ENCODE data around the gene FOXC2.

Gene FOXC2

DNA sequence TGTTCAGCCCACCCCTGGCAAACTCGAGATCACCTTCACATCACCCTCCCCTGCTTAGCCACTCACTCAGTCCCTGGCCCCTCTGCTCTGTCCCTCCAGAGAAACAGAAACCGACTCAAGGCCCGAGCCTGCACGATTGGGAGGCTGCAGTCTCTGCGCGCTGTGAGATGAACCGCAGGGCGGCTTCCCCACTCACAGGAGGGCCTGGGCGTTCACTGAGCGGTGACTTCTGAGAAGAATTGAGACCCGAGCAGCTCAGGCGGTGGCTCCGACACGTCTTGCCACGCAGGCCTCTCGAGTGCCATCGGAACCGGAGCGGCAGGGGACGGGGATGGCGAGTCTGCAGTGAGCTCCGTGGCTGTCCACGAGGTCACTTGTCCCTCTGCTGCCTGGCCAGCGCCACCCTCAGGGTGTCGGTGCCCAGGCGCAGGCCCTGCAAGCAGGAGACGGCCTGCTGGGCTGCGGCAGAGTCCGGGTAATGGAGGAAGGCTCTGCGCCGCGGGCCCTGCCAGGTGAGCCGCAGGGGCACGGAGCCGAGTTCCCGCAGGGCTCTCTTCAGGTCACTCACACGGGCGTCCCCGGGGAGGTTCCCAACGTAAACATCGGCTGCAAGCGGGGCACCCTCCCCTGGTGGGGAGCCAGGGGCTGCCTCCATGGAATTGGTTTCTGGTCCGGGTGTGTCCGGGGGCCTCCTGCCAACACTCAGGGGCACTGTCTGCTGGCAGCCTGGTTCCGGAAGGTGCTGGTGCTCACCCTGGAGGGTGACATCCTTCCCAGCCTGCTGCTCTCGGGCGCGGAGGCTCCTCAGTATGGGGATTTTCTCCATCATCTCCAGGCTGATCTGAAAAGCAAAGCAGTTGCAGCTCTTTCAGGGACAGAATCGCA, 34.7 kb upstream of the FOXC2 start:
- DNase-seq (ENCODE audit: low read depth), result no peak
- H3K4me3 ChIP-seq (ENCODE audit: low read depth, low read length), result no peak overlapping the region

DNA sequence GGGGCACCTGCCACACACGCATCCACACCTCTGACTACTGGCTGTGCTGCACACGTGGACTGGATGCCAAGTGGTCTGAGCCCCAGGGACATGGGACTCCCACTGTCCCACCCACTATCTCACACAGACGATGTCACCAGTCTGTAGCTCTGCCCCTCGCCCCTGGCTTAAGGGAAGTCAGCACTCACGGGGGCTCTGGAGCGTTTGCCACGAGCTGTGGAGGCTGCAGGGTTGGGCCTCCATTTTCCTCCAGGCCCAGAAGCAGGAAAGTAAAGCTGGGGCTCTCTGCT, 34.2 kb upstream of the FOXC2 start:
- DNase-seq (ENCODE audit: low read depth), result no peak
- H3K4me3 ChIP-seq (ENCODE audit: low read depth, low read length), result no peak overlapping the region

DNA sequence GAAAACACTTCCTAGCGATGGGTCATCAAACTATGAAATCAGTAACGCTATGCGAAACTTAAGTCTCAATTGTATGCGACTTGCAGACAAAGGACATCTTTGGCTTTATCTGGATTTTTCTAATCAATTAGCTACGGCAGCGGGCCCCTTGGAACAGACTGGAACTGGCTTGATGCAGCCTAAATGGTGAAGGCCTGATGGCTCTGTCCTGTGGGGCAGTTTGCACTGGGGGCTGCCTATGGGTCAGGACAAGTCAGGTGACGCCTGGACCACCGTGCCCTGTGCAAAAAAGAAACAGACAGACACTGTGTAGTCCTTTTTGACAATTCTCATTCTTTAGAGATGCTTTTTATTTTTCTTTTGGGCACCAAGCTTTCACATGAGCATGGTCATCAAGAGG, 33.6 kb upstream of the FOXC2 start:
- no peak for DNase-seq (ENCODE audit: low read depth)
- H3K4me3 ChIP-seq (ENCODE audit: low read depth, low read length), result no peak overlapping the region

DNA sequence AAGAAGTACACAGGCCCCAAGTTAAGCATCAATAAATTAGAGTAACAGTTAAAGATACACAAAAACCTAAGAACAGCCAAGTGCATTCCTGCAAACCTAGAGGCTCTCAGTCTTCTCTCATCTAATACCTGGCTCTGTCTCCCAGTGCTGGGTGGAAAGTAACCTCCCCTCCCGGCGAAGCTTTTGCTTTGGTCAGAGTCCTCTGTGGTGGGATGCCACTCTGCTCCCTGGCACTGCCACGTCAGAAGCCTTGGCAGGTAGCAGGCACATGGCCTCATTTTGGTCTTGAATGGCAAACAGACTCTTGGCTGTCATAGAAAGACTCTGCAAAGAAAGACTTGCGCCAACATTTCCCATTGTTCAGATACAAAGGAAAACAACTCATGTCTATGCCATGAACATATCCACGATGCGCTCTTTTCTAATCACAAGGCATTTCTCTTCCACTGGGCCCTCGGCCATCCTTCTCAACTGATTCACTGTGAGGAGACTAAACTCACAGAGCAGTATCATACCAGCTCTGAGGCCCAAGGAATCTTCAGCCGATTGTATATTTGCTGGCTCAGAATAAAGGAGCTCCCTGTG, 32.8 kb upstream of the FOXC2 start:
- H3K4me3 ChIP-seq (ENCODE audit: low read depth, low read length), result no peak overlapping the region
- DNase-seq (ENCODE audit: low read depth), result no peak

GRCh38 chr16:86534779-86535615, 31.6 kb upstream of the FOXC2 start:
- H3K4me3 ChIP-seq (ENCODE audit: low read depth, low read length), result no peak overlapping the region
- no peak for DNase-seq (ENCODE audit: low read depth)

GRCh38 chr16:86536621-86537020, 30.0 kb upstream of the FOXC2 start:
- H3K4me3 ChIP-seq (ENCODE audit: low read depth, low read length), result no peak overlapping the region
- no peak for DNase-seq (ENCODE audit: low read depth)

DNA sequence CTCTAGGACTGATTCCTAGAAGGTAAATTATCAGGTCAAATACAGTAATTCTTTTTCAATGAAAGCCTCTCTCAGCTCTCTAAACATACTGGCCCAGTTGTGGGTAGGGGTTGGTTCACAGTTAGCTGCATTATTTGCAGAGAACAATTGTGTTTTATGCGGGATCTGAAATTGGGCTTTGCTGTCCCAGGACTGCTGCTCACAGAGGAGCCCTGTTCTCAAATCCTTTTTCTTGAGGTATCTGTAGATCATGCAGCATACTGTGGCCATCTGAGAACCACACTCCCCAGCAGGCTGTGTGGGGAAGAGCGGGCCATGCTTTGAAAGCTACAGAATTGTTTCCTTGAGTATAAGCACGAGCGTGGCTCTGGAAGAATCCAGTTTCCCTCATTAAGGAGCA, 29.1 kb upstream of the FOXC2 start:
- H3K4me3 ChIP-seq (ENCODE audit: low read depth, low read length), result no peak overlapping the region
- DNase-seq (ENCODE audit: low read depth), result no peak

DNA sequence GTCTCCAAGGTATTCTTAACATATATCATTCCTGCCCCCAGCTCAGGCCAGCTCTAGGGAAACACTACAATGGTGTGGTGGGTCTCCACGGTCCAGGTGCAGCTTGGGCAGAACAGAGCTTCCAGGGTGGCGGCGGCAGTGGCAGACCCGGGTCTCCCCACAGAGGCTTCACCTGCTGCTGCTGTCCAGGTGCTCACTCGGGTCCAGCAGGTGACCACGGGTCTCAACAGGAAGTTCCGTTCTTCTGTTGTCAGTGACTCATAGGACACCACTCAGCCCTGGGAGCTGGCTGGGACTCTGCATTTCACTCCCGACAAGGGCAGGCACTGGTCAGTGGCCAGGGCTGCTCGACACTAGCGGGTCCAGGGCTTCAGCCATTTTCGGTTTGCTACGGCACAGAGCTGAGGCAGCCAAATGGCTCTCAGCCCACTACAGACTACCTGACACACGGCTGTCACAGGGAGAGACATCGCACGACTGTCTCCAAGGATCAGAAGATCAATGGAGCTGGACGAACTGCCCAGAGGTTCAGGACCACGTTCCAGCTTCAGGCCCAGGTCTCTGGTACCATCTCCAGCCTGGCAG, 28.3 kb upstream of the FOXC2 start:
- DNase-seq (ENCODE audit: low read depth), result no peak

GRCh38 chr16:86540894-86541293, 25.7 kb upstream of the FOXC2 start:
- no peak overlapping the region for H3K4me3 ChIP-seq (ENCODE audit: low read depth, low read length)
- no peak for DNase-seq (ENCODE audit: low read depth)

More for the DNA sequence above, 28.3 kb upstream of the FOXC2 start:
- no peak overlapping the region for H3K4me3 ChIP-seq (ENCODE audit: low read depth, low read length)

- DNase-seq (ENCODE audit: low read depth), result no peak
- H3K4me3 ChIP-seq (ENCODE audit: low read depth, low read length), result no peak overlapping the region
Observed at GRCh38 chr16:86541560-86541959, 25.1 kb upstream of the FOXC2 start.

DNA sequence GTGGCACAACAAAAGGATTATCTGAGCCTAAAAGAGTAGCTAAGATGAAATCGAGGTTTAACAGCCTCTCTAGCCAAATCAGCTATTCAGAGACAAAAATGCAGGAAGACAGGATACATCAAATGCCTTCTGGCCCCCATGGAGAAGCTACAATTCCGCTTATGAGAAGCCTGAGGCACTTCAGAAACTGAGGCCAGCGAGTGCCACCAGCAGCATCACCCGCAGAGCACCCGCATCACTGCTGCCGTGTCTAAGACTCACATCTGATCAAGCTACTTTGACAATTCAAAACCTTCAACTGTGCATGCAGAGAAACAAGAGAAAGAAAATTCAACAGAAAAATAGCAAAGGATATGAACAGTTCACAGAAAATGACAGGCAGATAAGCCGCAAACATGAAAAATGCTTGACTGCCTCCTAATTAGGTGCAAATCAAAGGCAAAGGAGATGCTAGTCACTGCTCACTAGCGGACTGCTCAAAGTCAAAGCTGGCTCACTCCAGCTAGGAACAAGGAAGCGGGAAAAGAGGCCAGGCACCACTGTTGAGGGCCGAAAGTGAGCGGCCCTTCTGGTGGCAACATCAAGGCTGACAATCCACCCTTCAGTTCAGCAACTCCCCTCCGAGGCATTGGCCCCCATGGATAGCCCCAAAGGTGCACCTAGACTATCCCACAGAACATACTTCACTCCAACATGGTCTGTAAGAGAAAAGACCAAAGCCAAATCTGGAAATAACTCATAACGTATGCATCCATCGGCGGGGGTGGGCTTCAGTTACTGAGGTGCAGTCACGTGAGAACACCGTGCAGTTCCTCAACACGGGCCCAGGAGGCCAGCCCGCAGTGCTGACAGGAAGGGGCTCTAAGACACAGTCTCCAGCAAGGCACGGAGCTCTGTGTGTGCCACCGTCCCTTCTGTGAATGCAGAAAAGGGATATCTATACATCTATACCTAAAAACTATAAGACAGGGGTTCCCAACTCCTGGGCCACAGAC, 23.6 kb upstream of the FOXC2 start:
- no peak for DNase-seq (ENCODE audit: low read depth)
- no peak overlapping the region for H3K4me3 ChIP-seq (ENCODE audit: low read depth, low read length)

- no peak overlapping the region for H3K4me3 ChIP-seq (ENCODE audit: low read depth, low read length)
- no peak for DNase-seq (ENCODE audit: low read depth)
Observed at GRCh38 chr16:86545481-86545880, 21.1 kb upstream of the FOXC2 start.

- DNase-seq (ENCODE audit: low read depth), result no peak
- H3K4me3 ChIP-seq (ENCODE audit: low read depth, low read length), result no peak overlapping the region
Observed at GRCh38 chr16:86545954-86546637, 20.5 kb upstream of the FOXC2 start.

- DNase-seq (ENCODE audit: low read depth), result no peak
- H3K4me3 ChIP-seq (ENCODE audit: low read depth, low read length), result no peak overlapping the region
Observed at GRCh38 chr16:86546638-86547013, 20.0 kb upstream of the FOXC2 start.

DNA sequence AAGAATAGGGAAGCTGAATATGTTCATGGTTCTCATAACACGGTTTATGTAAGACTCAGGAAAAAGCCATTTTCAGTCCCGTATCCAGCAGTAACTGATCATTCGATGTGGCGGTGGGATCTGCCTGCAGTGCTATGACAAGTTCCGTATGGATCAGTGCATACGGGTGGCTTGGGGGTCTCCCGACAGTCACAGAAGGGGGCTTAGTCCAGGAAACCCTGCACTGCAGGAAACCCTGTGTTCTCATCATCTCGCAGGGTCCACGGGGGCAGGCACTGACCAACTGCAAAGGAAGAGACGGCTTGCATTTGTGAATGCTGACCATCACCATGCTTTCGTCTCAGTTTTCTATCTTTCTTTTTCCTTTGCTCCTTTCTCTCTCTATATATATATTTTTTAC, 19.3 kb upstream of the FOXC2 start:
- DNase-seq (ENCODE audit: low read depth), result no peak
- H3K4me3 ChIP-seq (ENCODE audit: low read depth, low read length), result no peak overlapping the region

- no peak for DNase-seq (ENCODE audit: low read depth)
Observed at GRCh38 chr16:86549076-86549892, 17.3 kb upstream of the FOXC2 start.

DNA sequence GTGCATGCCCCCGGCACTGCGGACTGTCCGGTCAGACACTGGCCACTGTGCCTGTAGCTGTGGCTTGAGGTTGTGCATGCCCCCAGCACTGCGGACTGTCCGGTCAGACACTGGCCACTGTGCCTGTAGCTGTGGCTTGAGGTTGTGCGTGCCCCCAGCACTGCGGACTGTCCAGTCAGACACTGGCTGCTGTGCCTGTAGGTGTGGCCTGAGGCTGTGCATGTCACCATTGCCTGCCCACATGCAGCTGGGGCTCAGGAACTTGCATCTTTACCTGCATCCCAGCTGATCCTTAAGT, 16.8 kb upstream of the FOXC2 start:
- DNase-seq (ENCODE audit: low read depth), result no peak
- H3K4me3 ChIP-seq (ENCODE audit: low read depth, low read length), result no peak overlapping the region

More at GRCh38 chr16:86549076-86549892, 17.3 kb upstream of the FOXC2 start:
- no peak overlapping the region for H3K4me3 ChIP-seq (ENCODE audit: low read depth, low read length)

GRCh38 chr16:86550281-86550680, 16.3 kb upstream of the FOXC2 start:
- no peak overlapping the region for H3K4me3 ChIP-seq (ENCODE audit: low read depth, low read length)
- DNase-seq (ENCODE audit: low read depth), result no peak

Measured in skeletal muscle cell (primary cell).